GDM1 (cell line): ENCODE results near the gene HNRNPU.

Experiments
- DNase-seq: peaks from one replicate; lab custom pipeline; 2025; lab: John Stamatoyannopoulos, UW

Gene HNRNPU

GRCh38 chr1:244862699-244863490, 1.4 kb downstream of the HNRNPU start:
- peak; percentile 90 for DNase-seq

- DNase-seq = no peak
These were observed 2.0 kb downstream of the HNRNPU start for GRCh38 chr1:244862354-244862698.

- DNase-seq = no peak
These were observed 2.7 kb downstream of the HNRNPU start for GRCh38 chr1:244861683-244862082.

- no peak for DNase-seq
These were observed 3.3 kb downstream of the HNRNPU start for GRCh38 chr1:244860914-244861610.

- no peak for DNase-seq
These were observed 4.3 kb downstream of the HNRNPU start for GRCh38 chr1:244860078-244860477.

- no peak for DNase-seq
These were observed 6.0 kb downstream of the HNRNPU start for GRCh38 chr1:244858357-244858756.

- DNase-seq = no peak
These were observed 6.6 kb downstream of the HNRNPU start for GRCh38 chr1:244857761-244858160.

GRCh38 chr1:244854865-244855578, 9.3 kb downstream of the HNRNPU start:
- DNase-seq = no peak

- no peak for DNase-seq
These were observed 10.2 kb downstream of the HNRNPU start for GRCh38 chr1:244854166-244854565.

- DNase-seq = no peak
These were observed 11.6 kb downstream of the HNRNPU start for GRCh38 chr1:244852694-244853093.

- DNase-seq = no peak
These were observed 12.7 kb downstream of the HNRNPU start for GRCh38 chr1:244851546-244852231.

GRCh38 chr1:244850896-244851295, 13.4 kb downstream of the HNRNPU start:
- DNase-seq = no peak

GRCh38 chr1:244850099-244850852, 14.1 kb downstream of the HNRNPU start:
- DNase-seq = no peak

- no peak for DNase-seq
These were observed 15.0 kb downstream of the HNRNPU start for GRCh38 chr1:244849189-244849866.

GRCh38 chr1:244846653-244847052, 17.7 kb downstream of the HNRNPU start:
- DNase-seq = no peak

GRCh38 chr1:244844155-244845121, 19.9 kb downstream of the HNRNPU start:
- no peak for DNase-seq

GRCh38 chr1:244843148-244843978, 21.0 kb downstream of the HNRNPU start:
- no peak for DNase-seq

GRCh38 chr1:244841273-244841927, 22.9 kb downstream of the HNRNPU start:
- no peak for DNase-seq
